Fibroblast of skin of right biceps (primary cell): ENCODE data around the gene DUSP5.

Experiments
- DNase-seq: peaks from one replicate; pipeline ENCODE4 v3.0.0-alpha.2; 2013

The DUSP5 gene

GRCh38 chr10:110481919-110482318 is 15.8 kb upstream of the DUSP5 start:
- peak; percentile 58 for DNase-seq

- no peak for DNase-seq
Observed at GRCh38 chr10:110483633-110484032, 14.1 kb upstream of the DUSP5 start.

- DNase-seq: no peak
Observed at GRCh38 chr10:110485541-110485940, 12.2 kb upstream of the DUSP5 start.

GRCh38 chr10:110486680-110487410 is 10.9 kb upstream of the DUSP5 start:
- DNase-seq: peak; percentile 31

- peak; percentile 88 for DNase-seq
Observed at GRCh38 chr10:110487411-110488331, 10.0 kb upstream of the DUSP5 start.

- no peak for DNase-seq
Observed at GRCh38 chr10:110488332-110488681, 9.4 kb upstream of the DUSP5 start.

- no peak for DNase-seq
Observed at GRCh38 chr10:110488940-110489339, 8.8 kb upstream of the DUSP5 start.

- DNase-seq: no peak
Observed at GRCh38 chr10:110490640-110491039, 7.1 kb upstream of the DUSP5 start.

GRCh38 chr10:110491346-110491745 is 6.4 kb upstream of the DUSP5 start:
- no peak for DNase-seq

- no peak for DNase-seq
Observed at GRCh38 chr10:110492069-110492822, 5.5 kb upstream of the DUSP5 start.

- DNase-seq: no peak
Observed at GRCh38 chr10:110493832-110494426, 3.8 kb upstream of the DUSP5 start.

- DNase-seq: no peak
Observed at GRCh38 chr10:110494532-110494931, 3.2 kb upstream of the DUSP5 start.

- peak; percentile 95 for DNase-seq
Observed at GRCh38 chr10:110495731-110496552, 1.8 kb upstream of the DUSP5 start.

GRCh38 chr10:110496553-110497437 is 912 bp upstream of the DUSP5 start:
- no peak for DNase-seq

- peak; percentile 62 for DNase-seq
Observed at GRCh38 chr10:110498087-110498981, 627 bp downstream of the DUSP5 start.

GRCh38 chr10:110498982-110499795 is 1.5 kb downstream of the DUSP5 start:
- DNase-seq: peak; percentile 81

GRCh38 chr10:110499796-110500514 is 2.2 kb downstream of the DUSP5 start:
- DNase-seq: no peak

GRCh38 chr10:110500515-110500905 is 2.8 kb downstream of the DUSP5 start:
- DNase-seq: peak; percentile 91
